HL-60 (cell line): ENCODE results near the gene FNDC10.

Source experiments
- CTCF ChIP-seq: IDR thresholded peaks from one replicate; pipeline ENCODE4 v1.5.1; 2011; ENCODE audit warnings: low read length, control low read depth, inconsistent platforms; ENCODE audit not compliant: insufficient read depth
- GABPA ChIP-seq: IDR thresholded peaks from 2 replicates; pipeline ENCODE4 v1.6.1; 2012; ENCODE audit warnings: low read depth
- POLR2AphosphoS5 ChIP-seq: IDR thresholded peaks from 2 replicates; pipeline ENCODE4 v1.6.1; 2012; ENCODE audit warnings: low read depth
- REST ChIP-seq: IDR thresholded peaks from 2 replicates; pipeline ENCODE4 v1.6.1; 2012; ENCODE audit warnings: low read depth; ENCODE audit not compliant: insufficient replicate concordance
- SPI1 ChIP-seq: IDR thresholded peaks from 2 replicates; pipeline ENCODE4 v1.6.1; 2012; ENCODE audit warnings: low read depth, mild to moderate bottlenecking, borderline replicate concordance

GRCh38 chr1:1612104-1612400, 12.1 kb upstream of the FNDC10 start:
- TF ChIP-seq POLR2AphosphoS5 = no peak
- no peak for TF ChIP-seq GABPA
- TF ChIP-seq CTCF = no peak
- no peak for TF ChIP-seq REST
- TF ChIP-seq SPI1 = no peak
